GM18519 (cell line): Measurements from ENCODE around the gene OXNAD1.

Experiments used
- ATAC-seq: cut with Tn5 transposase; IDR thresholded peaks from one replicate; pipeline ENCODE4 v1.9.1; 2021; ENCODE audit warnings: mild to moderate bottlenecking, moderate library complexity; ENCODE audit not compliant: unreplicated experiment, low FRiP score

OXNAD1 gene

GRCh38 chr3:16323737-16324136, 58.7 kb downstream of the OXNAD1 start:
- no peak for ATAC-seq

DNA sequence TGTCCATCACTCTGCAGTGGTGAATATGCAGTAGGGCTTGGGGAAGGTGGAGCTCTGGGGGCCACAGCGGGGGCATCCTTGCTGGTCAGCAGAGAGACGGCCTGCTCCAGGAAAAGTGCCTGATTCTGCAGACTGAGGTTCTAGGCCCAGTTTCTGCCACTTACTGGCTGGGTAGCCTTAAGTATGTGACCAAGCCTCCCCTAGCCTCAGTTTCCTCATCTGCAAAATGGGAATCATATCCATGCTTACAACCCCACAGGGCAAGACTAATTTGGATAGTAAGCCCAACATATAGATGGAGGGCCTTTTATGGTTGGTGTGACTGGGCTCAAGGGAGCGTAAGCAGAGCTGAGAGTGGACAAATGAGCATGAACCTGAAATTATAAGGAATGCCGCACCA, 60.8 kb downstream of the OXNAD1 start:
- ATAC-seq, result no peak

DNA sequence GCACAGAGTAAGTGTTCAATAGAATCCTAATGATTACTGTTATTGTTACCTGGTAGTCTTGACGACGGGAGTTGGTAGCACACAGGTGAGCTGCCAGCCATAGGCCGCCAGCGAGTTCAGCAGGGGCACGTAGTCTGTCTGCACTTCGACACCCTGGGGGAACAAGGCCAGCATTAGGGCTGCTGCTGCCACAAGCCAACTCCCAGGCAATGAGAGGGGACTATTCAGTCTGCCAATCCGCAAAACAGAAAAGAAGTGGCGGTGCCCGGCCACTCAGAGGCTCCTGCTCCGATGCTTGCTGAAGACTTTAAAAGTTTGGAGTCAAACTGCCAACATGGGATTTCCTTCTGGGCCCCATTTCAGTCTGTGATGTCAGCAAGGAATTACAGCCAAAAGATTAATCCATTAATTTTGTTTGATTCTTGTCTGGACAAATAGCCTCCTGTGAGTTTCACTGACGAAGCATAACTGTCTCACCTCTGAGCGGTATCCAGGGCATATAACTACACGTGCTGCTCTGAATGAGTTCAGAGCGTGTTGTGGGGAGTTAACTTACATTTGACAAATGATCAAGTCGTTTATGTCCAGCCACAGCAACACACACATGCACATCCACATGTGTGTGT, 61.8 kb downstream of the OXNAD1 start:
- ATAC-seq, result no peak

- ATAC-seq, result no peak
These were observed 63.1 kb downstream of the OXNAD1 start for GRCh38 chr3:16328124-16328523.

DNA sequence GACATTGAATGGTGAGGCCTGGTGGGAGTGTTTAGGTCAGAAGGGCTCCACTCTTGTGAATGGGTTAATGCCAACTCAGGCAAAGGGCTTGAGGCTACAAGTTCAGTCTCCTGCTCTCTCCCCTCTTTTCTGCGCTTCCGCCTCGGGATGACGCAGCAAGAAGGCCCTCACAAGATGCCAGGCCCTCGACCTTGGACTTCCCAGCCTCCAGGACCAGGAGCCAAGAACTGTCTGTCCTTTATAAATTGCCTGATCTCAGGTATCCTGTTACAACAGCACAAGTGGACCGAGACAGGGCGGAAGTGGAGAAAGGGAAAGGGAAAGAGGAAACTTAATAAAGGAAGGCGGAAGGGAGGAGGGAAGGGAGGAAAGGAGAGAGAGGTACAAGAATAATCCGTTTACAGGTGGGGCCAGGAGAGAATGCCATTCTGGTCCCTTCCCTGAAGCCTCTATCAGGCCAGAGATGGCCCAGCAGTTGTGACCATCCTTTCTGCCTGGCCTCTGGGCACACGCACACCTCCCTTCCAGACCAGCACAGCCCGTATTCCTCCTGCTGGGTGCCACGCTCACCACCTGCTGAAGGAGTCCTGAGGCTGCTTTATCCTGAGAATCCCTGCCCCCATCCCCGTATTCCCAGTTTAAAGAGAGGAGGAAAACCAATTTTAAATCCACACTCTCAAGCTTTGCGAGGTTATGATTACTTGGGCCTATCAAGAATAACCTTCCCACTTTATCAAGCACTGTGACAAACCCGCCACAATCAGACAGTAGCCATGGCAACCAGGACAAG, 64.2 kb downstream of the OXNAD1 start:
- no peak for ATAC-seq

DNA sequence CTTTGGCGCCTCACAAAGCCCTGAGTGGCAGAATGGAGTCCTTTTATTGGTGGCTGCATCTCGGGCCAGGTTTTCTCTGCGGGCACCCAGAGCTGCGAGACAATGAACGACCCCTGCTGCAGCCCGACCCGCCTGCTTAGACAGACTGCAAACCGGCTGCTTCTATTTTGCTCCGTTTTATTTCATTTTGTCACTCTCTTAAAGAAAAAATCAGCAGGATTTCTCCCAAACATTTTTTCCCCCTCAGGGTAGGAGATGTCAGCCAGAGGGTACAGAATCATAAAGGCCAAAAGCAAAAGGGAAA, 64.8 kb downstream of the OXNAD1 start:
- no peak for ATAC-seq

- ATAC-seq, result no peak
These were observed 65.3 kb downstream of the OXNAD1 start for GRCh38 chr3:16330351-16330750.

- no peak for ATAC-seq
These were observed 66.4 kb downstream of the OXNAD1 start for GRCh38 chr3:16331319-16331883.

GRCh38 chr3:16332904-16333426, 68.0 kb downstream of the OXNAD1 start:
- no peak for ATAC-seq

GRCh38 chr3:16334909-16335308, 69.9 kb downstream of the OXNAD1 start:
- ATAC-seq, result no peak

DNA sequence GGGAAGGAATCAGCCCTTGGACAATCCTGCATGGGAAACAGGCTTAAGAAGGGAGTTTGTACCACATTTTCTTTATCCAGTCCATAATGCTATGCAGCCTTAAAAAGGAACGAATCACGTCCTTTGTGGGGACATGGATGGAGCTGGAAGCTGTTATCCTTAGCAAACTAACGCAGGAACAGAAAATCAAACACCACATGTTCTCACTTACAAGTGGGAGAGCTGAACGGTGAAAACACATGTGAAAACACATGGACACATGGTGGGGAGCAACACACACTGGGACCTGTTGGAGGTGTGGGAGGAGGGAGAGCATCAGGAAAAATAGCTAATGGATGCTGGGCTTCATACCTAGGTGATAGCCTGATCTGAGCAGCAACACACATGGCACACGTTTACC, 70.3 kb downstream of the OXNAD1 start:
- no peak for ATAC-seq

DNA sequence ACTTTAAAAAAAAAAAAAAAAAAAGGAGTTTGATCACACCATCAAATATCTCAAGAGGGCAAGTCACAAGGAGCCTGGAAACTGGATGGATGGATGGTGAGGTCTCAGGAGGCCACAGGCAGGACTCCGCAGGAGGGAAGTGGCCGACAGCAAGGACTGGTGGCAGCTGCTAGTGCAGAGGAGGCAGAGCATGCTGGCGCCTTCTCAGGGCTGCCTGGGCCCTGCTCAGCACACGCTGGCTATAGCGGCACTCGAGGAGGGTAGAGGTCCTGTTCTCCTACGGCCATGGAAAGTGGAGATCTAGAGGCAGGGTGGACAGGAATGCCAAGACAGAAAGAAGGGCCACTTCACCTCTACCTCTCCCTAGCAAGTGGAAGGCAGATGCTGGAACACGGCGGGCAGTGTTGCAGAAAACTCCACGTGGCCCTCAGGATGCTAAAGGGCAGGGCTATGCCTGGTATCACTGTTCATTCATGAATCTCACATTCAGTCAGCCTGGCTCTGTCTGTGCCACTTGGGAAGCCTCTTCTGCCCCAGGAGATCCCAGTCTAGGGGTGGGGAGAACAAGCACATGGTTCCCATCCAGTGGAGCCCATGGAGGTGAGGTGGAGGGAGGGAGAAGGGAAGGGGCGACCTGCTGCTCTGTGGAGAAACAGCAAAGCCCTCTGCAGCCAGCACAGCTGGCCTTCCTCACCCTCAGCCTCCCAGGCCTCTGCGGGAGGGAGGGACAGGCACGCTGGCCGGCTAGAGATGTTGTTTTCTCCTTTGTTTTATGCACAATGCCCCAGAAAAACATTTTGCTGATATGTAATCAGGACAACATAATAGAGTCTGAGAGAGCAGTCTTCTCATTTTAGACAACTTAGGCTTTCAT, 71.0 kb downstream of the OXNAD1 start:
- ATAC-seq, result no peak

- ATAC-seq, result no peak
These were observed 71.8 kb downstream of the OXNAD1 start for GRCh38 chr3:16336825-16337224.

DNA sequence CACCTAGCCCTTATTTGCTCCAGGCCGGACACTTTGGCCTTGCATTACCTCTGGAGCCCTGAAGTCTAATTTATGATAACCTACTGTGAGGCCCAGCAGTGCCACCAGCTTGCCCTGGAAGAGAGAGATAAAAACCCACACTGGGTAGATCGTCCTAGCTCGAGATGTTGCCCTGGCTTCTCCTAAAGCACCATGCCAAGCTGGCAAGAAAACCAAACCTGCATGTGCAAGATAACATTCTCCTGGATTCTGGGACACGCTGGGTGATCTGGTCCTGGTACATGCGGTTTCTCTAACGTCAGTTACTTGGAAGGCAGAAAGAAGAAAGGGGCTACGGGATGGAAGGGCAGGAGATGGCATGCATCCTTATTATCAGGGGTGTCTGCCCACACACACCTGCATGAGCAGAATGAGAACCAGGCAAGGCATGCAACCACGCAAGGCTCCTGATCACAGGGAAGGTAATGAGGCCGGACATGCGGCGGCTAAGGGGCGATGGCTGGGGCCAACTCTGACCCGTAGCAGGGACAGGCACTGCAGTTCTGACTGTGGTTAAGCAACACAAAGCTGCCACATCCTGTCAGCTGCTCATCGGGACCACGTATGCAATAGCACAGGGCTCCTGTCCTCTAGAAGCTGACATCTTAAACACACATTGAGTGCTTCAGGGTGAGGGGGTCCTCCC, 73.0 kb downstream of the OXNAD1 start:
- no peak for ATAC-seq

GRCh38 chr3:16338999-16339398, 74.0 kb downstream of the OXNAD1 start:
- no peak for ATAC-seq

GRCh38 chr3:16343101-16343500, 78.1 kb downstream of the OXNAD1 start:
- no peak for ATAC-seq

DNA sequence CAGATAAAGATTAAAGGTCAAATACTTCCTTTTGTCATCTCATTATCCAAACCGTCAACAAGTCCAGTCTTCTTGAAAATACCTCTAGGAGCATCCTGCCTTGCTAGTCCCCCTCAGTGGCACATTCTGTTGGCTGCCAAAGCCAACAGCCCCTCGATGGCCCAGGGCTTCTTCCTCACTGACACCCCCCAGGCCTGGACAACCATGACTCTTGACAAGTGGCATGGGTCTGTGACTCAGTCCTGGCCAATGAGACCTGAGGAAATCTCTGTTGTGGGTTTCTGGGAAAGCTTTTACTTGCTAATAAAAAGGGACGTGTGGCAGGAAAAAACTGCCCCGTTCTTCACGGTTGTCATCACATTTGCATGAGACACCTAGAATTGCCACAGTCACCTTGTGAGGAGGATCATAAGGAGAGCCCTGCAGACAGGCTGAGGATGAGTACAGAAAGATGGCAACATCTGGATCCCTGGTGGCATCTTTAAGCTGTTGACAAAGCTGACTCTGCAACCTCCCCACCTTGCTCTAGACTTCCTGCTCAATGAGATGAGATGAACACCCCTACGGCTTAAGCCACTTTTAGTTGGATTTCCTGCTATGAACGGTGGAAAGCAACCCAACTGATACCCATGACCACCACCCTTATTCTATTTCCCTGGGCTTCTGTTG, 81.5 kb downstream of the OXNAD1 start:
- ATAC-seq, result no peak

GRCh38 chr3:16347548-16347947, 82.5 kb downstream of the OXNAD1 start:
- ATAC-seq, result no peak

DNA sequence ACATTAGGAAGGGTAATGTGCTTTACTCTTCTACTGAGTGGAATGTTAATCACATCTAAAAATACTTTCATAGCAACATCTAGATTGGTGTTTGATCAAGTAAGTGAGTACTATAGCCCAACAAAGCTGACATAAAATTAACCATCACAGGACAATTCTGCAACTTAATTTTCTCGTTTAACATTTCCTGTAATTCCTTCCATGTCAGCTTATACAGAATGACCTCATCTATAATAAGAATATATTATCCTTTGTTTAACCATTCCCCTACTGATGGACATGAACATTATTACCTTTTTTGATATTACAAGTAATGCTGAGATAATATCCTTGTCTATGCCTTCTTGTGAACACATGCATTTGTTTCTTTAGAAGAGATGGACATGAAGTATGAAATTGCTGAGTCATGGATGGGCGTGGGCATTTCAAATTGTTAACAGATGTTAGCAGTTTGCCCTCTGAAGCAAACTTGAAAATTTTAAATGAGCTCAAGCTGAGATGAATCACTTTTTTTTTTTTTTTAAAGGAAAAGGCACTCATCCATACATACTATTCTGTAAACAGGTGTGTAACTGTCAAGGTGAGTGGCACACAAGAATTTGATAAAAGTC, 85.1 kb downstream of the OXNAD1 start:
- ATAC-seq, result no peak
